ENCODE measurements around the gene DRG2. TPM values are rescaled to one million over a fixed set of nuclear protein-coding genes. Genes with fewer than 3 reads are reported as not detected.

DRG2 gene
- total RNA-seq, 4 donors from 2014 or later, result 34.7 to 52.3 (median 37.4) TPM

DNA sequence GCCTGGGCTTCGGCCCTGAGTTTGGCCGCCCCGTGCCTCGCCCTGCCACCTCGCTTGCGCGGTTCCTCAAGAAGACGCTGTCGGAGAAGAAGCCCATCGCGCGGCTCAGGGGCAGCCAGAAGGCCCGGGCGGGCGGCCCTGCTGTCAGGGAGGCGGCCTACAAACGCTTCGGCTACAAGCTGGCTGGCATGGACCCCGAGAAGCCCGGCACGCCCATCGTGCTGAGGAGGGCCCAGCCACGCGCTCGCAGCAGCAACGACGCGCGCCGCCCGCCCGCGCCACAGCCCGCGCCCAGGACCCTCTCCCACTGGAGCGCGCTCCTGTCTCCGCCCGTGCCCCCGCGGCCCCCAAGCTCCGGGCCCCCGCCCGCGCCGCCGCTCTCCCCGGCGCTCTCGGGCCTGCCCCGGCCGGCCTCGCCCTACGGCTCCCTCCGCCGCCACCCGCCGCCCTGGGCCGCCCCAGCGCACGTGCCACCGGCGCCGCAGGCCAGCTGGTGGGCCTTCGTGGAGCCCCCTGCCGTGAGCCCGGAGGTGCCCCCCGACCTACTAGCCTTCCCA is 32.8 kb downstream of the DRG2 start:
- Histone ChIP-seq H3K4me1 (peaks cover 19 to 29% of the 10 kb centered on the region in 2 donors), H3K36me3 (no peaks in the 10 kb centered on the region), H3K4me3 (no peak overlapping the region), H3K27me3 (no peaks in the 10 kb centered on the region), H3K27ac (no peak overlapping the region), H3K9me3 (no peaks in the 10 kb centered on the region)
- intact Hi-C loops (cut with DNase I; ENCODE audit: low total_unique reads), result no loop called here
- in situ Hi-C loops (cut with MboI; ENCODE audit: low sequenced_read_pairs in 4 of 4), result no loop called here
- DNase-seq (no peak), ATAC-seq (no peak)
- no peak for TF ChIP-seq POLR2A (IDR thresholded peaks at IDR 0.05)
- TF ChIP-seq, protein P1, sequence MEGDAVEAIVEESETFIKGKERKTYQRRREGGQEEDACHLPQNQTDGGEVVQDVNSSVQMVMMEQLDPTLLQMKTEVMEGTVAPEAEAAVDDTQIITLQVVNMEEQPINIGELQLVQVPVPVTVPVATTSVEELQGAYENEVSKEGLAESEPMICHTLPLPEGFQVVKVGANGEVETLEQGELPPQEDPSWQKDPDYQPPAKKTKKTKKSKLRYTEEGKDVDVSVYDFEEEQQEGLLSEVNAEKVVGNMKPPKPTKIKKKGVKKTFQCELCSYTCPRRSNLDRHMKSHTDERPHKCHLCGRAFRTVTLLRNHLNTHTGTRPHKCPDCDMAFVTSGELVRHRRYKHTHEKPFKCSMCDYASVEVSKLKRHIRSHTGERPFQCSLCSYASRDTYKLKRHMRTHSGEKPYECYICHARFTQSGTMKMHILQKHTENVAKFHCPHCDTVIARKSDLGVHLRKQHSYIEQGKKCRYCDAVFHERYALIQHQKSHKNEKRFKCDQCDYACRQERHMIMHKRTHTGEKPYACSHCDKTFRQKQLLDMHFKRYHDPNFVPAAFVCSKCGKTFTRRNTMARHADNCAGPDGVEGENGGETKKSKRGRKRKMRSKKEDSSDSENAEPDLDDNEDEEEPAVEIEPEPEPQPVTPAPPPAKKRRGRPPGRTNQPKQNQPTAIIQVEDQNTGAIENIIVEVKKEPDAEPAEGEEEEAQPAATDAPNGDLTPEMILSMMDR (IDR thresholded peaks at IDR 0.05 in 4 of 5, conservative IDR thresholded peaks at IDR 0.05 in 1 of 5), result no peak

DNA sequence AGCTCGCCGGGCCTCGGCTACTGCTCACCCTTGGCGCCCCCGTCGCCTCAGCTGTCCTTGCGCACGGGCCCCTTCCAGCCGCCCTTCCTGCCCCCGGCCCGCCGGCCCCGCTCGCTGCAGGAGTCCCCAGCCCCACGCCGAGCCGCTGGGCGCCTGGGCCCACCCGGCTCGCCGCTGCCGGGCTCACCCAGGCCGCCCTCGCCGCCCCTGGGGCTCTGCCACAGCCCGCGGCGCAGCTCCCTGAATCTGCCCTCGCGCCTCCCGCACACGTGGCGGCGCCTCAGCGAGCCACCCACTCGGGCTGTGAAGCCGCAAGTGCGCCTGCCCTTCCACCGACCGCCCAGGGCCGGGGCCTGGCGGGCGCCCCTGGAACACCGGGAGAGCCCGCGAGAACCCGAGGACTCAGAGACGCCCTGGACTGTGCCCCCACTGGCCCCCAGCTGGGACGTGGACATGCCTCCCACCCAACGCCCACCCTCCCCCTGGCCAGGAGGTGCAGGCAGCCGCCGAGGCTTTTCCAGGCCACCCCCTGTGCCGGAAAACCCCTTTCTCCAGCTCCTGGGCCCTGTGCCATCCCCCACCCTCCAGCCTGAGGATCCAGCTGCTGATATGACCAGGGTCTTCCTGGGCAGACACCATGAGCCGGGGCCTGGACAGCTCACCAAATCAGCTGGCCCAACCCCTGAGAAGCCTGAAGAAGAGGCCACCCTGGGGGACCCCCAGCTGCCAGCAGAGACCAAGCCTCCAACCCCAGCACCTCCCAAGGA is 33.6 kb downstream of the DRG2 start:
- Histone ChIP-seq H3K9me3 (no peaks in the 10 kb centered on the region), H3K4me3 (no peak overlapping the region), H3K27me3 (no peaks in the 10 kb centered on the region), H3K4me1 (peaks cover 19 to 29% of the 10 kb centered on the region in 2 donors), H3K27ac (no peak overlapping the region), H3K36me3 (no peaks in the 10 kb centered on the region)
- ATAC-seq, result no peak
- DNase-seq, result no peak
- in situ Hi-C loops (cut with MboI; ENCODE audit: low sequenced_read_pairs in 4 of 4), result no loop called here
- intact Hi-C loops (cut with DNase I; ENCODE audit: low total_unique reads), result no loop called here
- no peak for TF ChIP-seq POLR2A (IDR thresholded peaks at IDR 0.05)
- TF ChIP-seq, protein P1 (IDR thresholded peaks at IDR 0.05 in 4 of 5, conservative IDR thresholded peaks at IDR 0.05 in 1 of 5), result no peak

DNA sequence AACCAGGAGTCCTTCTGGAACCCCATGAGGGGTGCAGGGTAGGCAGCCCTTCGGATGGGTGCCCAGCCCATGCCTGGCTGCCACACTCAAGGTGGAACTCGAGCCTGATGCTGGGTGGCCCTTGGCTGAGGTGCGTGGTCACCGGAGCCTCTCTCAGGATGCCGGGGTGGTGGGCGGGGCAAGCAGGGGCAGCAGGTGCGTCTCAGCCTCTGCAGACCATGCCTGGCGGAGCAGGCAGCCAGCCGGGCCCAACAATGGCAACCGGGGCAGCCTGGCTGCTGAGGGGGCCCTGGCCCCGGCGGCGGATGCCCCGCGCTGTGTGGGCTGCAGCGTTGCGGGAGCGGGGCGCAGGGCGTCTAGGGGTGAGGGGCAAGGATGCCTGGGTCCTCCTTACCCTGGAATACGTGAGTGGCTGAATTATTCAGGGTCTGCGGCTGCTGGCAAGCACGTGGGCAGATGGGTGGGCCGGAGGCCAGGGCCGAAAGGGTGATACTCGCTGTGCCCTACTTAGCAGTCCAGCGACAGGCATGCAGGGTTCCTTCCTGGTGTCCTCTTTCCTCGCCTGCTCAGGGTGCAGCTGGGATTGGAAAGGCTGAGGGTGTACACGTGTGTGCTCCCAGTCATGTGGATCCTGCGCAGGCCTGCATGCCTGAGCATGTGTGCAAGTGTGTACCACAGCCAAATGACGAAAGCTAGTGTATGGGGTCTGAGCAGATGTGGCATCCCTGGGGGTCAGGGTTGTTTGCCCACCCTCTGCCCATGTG is 35.4 kb downstream of the DRG2 start:
- TF ChIP-seq, protein P1 (IDR thresholded peaks at IDR 0.05 in 4 of 5, conservative IDR thresholded peaks at IDR 0.05 in 1 of 5), result no peak
- no peak for TF ChIP-seq POLR2A (IDR thresholded peaks at IDR 0.05)
- H3K27me3 ChIP-seq, result no peaks in the 10 kb centered on the region
- H3K4me3 ChIP-seq, result peak overlapping the region in 1 of 4 donors; percentile 9
- no peaks in the 10 kb centered on the region for H3K9me3 ChIP-seq
- peaks cover 17 to 19% of the 10 kb centered on the region in 2 donors for H3K4me1 ChIP-seq
- H3K27ac ChIP-seq, result peak overlapping the region; percentile 54 to 81 (median 66)
- intact Hi-C loops (cut with DNase I; ENCODE audit: low total_unique reads), result no loop called here
- ATAC-seq (peak; percentile 95), DNase-seq (peak; percentile 79 to 80)
- no peaks in the 10 kb centered on the region for H3K36me3 ChIP-seq
- in situ Hi-C loops (cut with MboI; ENCODE audit: low sequenced_read_pairs in 4 of 4), result no loop called here

DNA sequence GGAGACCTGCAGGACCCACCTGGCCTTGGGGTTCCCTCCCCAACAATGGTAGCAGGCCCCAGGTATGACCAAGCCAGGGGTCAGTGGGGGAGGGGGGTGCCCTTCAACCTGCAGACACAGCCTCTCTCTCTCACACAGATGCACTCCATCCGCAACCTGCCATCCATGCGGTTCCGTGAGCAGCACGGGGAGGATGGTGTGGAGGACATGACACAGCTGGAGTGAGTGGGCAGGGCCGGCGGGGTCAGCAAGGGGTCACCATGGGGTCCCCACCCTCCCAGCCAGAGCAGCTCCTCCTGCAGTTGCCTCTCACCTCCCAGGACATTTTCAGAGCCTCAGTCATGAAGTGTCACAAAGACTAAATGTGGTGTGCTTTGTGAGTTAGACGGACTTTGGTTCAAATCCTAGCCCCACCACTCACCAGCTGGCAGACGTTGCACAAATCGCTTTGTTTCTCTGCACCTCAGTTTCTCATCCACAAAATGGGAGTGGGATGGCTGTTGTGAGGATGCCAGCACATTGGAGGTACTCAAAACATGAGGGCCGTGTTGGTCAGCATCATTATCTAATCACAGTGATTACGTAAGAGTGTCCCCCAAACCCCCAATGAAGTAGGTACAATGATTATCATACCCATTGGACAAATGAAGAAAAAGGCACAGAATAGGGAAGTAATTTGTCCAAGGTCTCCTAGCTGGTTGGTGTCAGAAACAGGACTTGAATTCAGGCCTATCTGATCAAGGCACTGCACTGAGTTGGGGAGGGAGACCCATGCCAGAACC is 36.8 kb downstream of the DRG2 start:
- Histone ChIP-seq H3K36me3 (no peaks in the 10 kb centered on the region), H3K27ac (no peak overlapping the region), H3K4me1 (peaks cover 15 to 17% of the 10 kb centered on the region in 2 donors), H3K9me3 (no peaks in the 10 kb centered on the region), H3K4me3 (no peak overlapping the region), H3K27me3 (no peaks in the 10 kb centered on the region)
- no peak for ATAC-seq
- intact Hi-C loops (cut with DNase I; ENCODE audit: low total_unique reads) (no loop called here), in situ Hi-C loops (cut with MboI; ENCODE audit: low sequenced_read_pairs in 4 of 4) (no loop called here)
- no peak for DNase-seq
- TF ChIP-seq, protein P1 (IDR thresholded peaks at IDR 0.05 in 4 of 5, conservative IDR thresholded peaks at IDR 0.05 in 1 of 5), result no peak
- no peak for TF ChIP-seq POLR2A (IDR thresholded peaks at IDR 0.05)

All from gastrocnemius medialis (tissue), 4 donors.